Tibial artery (tissue), 4 donors: ENCODE data around the gene PPP4R2.

ENCODE experiments used
- DNase-seq, 2 donors: peaks; one replicate each; pipeline ENCODE4 v3.0.0-alpha.2; 2019
- H3K27ac ChIP-seq, 2 donors: fragments of 200-600 bp; sonication (generic) in 1 of 2; 1 replicate in 1 of 2; 2 replicates in 1 of 2; pipeline ENCODE4 v1.5.1; 2018 to 2019; ENCODE audit warnings: mild to moderate bottlenecking in 1 of 2
- H3K27me3 ChIP-seq, 2 donors: fragments of 200-600 bp; sonication (generic) in 1 of 2; one replicate each; pipeline versions ENCODE4 v1.5.1 to v1.6.0; 2016 to 2019
- H3K36me3 ChIP-seq, 3 donors: fragments of 200-600 bp; sonication (generic) in 2 of 3; one replicate each; pipeline ENCODE4 v1.5.1; 2016 to 2019; ENCODE audit warnings: mild to moderate bottlenecking in 2 of 3
- H3K4me1 ChIP-seq, 4 donors: fragments of 200-600 bp; sonication (generic) in 2 of 4; 1 replicate in 3 of 4; 2 replicates in 1 of 4; pipeline ENCODE4 v1.5.1; 2016 to 2019
- H3K4me3 ChIP-seq, 2 donors: fragments of 200-600 bp; sonication (generic) in 1 of 2; 1 replicate in 1 of 2; 2 replicates in 1 of 2; pipeline ENCODE4 v1.5.1; 2018 to 2019; ENCODE audit warnings: mild to moderate bottlenecking in 2 of 2
- H3K9me3 ChIP-seq, 3 donors: fragments of 200-600 bp; sonication (generic) in 1 of 3; one replicate each; pipeline ENCODE4 v1.5.1; 2016 to 2019
- intact Hi-C: fragments of 100-400 bp; cut with DNase I; formaldehyde crosslinking; loops from one replicate; pipeline ENCODE4 v1.15.0; 2023; ENCODE audit warnings: low total_unique reads
- TF ChIP-seq, protein P1 (sequence below), 2 experiments: fragments of 200-600 bp in 1 of 2; fragments of 450-650 bp in 1 of 2; IDR thresholded peaks; one replicate each; pipeline ENCODE4 v1.5.1; 2017 to 2019; ENCODE audit warnings: antibody characterized with exemption in 2 of 2, mild to moderate bottlenecking in 1 of 2, moderate library complexity in 1 of 2

PPP4R2 gene, protein sequence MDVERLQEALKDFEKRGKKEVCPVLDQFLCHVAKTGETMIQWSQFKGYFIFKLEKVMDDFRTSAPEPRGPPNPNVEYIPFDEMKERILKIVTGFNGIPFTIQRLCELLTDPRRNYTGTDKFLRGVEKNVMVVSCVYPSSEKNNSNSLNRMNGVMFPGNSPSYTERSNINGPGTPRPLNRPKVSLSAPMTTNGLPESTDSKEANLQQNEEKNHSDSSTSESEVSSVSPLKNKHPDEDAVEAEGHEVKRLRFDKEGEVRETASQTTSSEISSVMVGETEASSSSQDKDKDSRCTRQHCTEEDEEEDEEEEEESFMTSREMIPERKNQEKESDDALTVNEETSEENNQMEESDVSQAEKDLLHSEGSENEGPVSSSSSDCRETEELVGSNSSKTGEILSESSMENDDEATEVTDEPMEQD

DNA sequence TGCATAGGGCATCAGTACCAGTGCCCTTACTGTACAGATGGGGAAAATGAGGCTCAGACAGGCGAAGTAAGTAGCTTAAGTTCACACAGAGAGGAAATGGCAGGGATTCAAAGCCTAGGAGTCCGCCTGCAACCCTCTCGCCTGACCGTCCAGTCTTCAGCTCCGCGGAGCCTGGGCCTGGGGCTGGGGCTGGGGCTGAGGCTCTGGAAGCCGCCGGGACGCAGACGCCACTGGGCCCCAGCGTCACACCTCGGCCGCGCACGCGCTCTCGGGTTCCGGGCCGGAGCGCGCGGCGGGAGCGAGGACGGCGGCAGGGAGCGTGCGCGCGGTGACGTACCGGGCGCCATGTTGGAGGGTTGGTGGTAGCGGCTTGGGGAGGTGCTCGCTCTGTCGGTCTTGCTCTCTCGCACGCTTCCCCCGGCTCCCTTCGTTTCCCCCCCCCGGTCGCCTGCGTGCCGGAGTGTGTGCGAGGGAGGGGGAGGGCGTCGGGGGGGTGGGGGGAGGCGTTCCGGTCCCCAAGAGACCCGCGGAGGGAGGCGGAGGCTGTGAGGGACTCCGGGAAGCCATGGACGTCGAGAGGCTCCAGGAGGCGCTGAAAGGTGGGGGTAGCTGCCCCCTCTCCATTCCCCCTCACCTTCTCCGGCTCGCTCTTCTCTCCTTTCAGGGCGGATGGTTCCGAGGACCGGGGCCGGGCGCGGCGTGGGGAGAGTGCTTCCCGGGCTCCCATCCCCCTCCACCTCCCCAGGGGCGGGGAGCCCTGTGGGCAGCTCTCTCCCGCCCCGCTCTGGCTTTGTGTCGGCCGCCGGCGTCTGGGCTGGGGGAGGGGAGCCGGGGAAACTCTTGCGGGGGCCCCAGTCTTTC lies at the start of gene PPP4R2:
PPP4R2 (plus strand) TSS at position 339 of the 861 bp plus-strand sequence; CDS start at position 566, 227 bp downstream.
- Histone ChIP-seq H3K27me3 (no peaks in the 10 kb centered on the region), H3K4me3 (peak within 1 kb of the TSS; percentile 89 to 92), H3K27ac (peak within 1 kb of the TSS; percentile 98), H3K36me3 (peaks cover 0 to 12% (median 0%) of the 10 kb centered on the region in 3 donors), H3K9me3 (no peaks in the 10 kb centered on the region), H3K4me1 (peaks cover 0 to 46% (median 25%) of the 10 kb centered on the region in 4 donors)
- intact Hi-C loops, result loop anchor here (10.0 kb wide), 1 partner anchor 48 kb away; no protein-coding TSS in a partner anchor
- TF ChIP-seq, protein P1, sequence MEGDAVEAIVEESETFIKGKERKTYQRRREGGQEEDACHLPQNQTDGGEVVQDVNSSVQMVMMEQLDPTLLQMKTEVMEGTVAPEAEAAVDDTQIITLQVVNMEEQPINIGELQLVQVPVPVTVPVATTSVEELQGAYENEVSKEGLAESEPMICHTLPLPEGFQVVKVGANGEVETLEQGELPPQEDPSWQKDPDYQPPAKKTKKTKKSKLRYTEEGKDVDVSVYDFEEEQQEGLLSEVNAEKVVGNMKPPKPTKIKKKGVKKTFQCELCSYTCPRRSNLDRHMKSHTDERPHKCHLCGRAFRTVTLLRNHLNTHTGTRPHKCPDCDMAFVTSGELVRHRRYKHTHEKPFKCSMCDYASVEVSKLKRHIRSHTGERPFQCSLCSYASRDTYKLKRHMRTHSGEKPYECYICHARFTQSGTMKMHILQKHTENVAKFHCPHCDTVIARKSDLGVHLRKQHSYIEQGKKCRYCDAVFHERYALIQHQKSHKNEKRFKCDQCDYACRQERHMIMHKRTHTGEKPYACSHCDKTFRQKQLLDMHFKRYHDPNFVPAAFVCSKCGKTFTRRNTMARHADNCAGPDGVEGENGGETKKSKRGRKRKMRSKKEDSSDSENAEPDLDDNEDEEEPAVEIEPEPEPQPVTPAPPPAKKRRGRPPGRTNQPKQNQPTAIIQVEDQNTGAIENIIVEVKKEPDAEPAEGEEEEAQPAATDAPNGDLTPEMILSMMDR (IDR thresholded peaks at IDR 0.05), result no peak
- DNase-seq, result peak; percentile 78 to 92

DNA sequence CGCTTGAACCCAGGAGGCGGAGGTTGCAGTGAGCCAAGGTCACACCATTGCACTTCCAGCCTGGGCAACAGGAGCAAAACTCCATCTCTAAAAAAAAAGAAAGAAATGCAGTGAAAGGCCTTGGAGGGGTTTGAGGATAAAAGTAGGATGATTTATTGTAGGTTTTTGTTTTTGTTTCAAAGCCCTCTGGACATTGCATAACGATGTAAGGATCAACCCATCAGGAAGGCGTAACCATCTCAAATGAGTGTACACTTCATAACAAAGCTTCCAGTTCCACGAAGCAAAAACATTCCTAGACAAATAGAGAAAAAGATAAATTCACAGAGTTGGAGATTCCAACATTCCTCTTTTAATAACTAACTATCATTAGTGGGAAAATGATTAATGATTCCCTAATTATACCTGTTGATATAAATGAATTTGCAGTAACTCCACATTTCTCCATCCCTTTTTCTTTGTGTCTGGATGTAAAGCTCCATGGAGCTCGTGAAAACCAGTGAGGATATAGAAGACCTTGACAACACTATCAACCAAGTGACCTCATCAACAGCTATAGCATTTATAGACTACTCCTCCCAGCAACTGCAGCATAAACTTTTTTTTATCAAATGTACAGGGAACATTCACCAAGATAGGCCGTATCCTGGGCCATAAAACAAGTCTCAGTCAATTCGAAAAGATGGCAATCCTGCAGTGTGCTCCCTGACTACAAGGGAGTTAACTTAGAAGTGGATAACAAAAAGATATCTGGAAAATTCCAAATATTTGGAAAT lies 48.7 kb upstream of the PPP4R2 start:
- no peaks in the 10 kb centered on the region for H3K9me3 ChIP-seq
- H3K36me3 ChIP-seq, result no peaks in the 10 kb centered on the region
- intact Hi-C loops, result loop anchor here (10.0 kb wide), 1 partner anchor 137 kb away; no protein-coding TSS in a partner anchor
- H3K4me3 ChIP-seq, result no peak overlapping the region
- H3K4me1 ChIP-seq, result no peaks in the 10 kb centered on the region
- TF ChIP-seq, protein P1 (IDR thresholded peaks at IDR 0.05), result no peak
- no peaks in the 10 kb centered on the region for H3K27me3 ChIP-seq
- no peak overlapping the region for H3K27ac ChIP-seq
- no peak for DNase-seq

DNA sequence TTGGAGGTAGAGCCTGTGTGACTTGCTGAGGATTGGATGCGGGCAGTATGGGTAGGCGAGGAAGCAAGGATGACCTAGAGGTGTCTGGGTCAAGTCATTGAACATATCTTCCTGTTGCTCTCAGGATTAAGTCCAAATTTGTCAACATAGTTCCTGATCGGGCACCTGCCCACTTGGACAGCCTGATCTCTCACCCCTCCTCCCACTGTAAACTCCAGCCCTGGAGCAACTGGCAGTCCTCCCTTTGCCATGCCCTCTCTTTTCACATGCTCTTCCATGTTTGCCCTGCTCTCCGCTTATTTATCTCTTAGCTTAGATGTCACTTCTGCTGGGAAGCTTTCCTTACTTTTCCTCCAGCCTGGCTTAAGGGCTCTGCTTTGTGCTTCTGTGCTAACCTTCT lies 47.6 kb upstream of the PPP4R2 start:
- no peak overlapping the region for H3K27ac ChIP-seq
- no peaks in the 10 kb centered on the region for H3K36me3 ChIP-seq
- intact Hi-C loops, result loop anchor here (10.0 kb wide), 1 partner anchor 136 kb away; no protein-coding TSS in a partner anchor
- H3K9me3 ChIP-seq, result no peaks in the 10 kb centered on the region
- no peaks in the 10 kb centered on the region for H3K27me3 ChIP-seq
- H3K4me1 ChIP-seq, result no peaks in the 10 kb centered on the region
- no peak overlapping the region for H3K4me3 ChIP-seq
- TF ChIP-seq, protein P1 (IDR thresholded peaks at IDR 0.05), result no peak
- no peak for DNase-seq

DNA sequence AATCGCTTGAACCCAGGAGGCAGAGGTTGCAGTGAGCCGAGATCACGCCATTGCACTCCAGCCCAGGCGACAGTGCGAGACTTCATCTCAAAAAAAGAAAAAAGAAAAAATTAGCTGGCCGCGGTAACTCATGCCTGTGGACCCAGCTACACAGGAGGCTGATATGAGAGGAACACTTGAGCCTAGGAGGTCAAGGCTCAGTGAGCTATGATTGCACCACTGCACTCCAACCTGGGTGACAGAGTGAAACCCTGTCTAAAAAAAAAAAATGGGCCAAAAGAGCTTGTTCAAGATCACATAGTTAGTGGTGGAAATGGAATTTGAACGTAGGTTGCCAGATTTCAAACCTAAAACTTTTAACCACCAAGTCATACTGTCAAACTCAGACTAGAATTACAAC lies 46.2 kb upstream of the PPP4R2 start:
- Histone ChIP-seq H3K27ac (no peak overlapping the region), H3K9me3 (no peaks in the 10 kb centered on the region), H3K27me3 (no peaks in the 10 kb centered on the region), H3K4me3 (no peak overlapping the region), H3K4me1 (no peaks in the 10 kb centered on the region), H3K36me3 (no peaks in the 10 kb centered on the region)
- intact Hi-C loops, result no loop called here
- TF ChIP-seq, protein P1 (IDR thresholded peaks at IDR 0.05), result no peak
- DNase-seq, result no peak

DNA sequence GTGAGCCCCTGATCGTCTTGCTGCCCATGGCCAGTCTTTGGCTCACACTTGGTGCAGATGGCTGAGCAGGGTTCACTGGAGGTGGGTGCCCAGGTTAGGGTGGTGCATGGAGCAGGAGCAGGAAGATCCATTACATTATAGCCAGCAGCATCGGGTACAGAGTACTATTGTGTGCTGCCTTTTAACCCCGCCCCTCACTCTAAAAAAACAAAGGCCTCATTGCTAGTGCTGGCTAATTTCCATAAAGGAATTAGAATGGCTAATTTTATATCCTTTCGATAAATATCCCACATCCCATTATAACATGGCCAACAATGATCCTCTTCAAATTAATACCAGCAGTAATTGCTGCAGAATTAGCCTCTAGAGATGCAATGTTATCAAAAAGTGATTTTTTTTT lies 45.8 kb upstream of the PPP4R2 start:
- Histone ChIP-seq H3K4me1 (no peaks in the 10 kb centered on the region), H3K27ac (no peak overlapping the region), H3K36me3 (no peaks in the 10 kb centered on the region), H3K27me3 (no peaks in the 10 kb centered on the region), H3K4me3 (no peak overlapping the region), H3K9me3 (no peaks in the 10 kb centered on the region)
- TF ChIP-seq, protein P1 (IDR thresholded peaks at IDR 0.05), result no peak
- DNase-seq, result no peak
- intact Hi-C loops, result no loop called here
